PFSK-1 (cell line): ENCODE data around the gene HIP1R.

ENCODE experiments used
- POLR2AphosphoS5 ChIP-seq: IDR thresholded peaks from 2 replicates; pipeline ENCODE4 v1.6.1; 2012; ENCODE audit warnings: low read depth, mild to moderate bottlenecking, control low read depth, low read length, moderate library complexity
- TAF1 ChIP-seq: IDR thresholded peaks from 2 replicates; pipeline ENCODE4 v1.6.1; 2012; ENCODE audit warnings: low read length, control low read depth, borderline replicate concordance; ENCODE audit not compliant: insufficient read depth
- TF ChIP-seq, protein P1 (sequence below), 2 experiments: IDR thresholded peaks; 2 replicates each; pipeline versions ENCODE4 v1.6.1 to v1.8.0; 2011 to 2012; ENCODE audit warnings: low read depth in 2 of 2, low read length in 2 of 2, control low read depth in 1 of 2, inconsistent platforms in 1 of 2, mild to moderate bottlenecking in 1 of 2, moderate library complexity in 1 of 2; ENCODE audit not compliant: insufficient read depth in 1 of 2

GRCh38 chr12:122899887-122900286 is 64.6 kb downstream of the HIP1R start:
- TF ChIP-seq, protein P1, sequence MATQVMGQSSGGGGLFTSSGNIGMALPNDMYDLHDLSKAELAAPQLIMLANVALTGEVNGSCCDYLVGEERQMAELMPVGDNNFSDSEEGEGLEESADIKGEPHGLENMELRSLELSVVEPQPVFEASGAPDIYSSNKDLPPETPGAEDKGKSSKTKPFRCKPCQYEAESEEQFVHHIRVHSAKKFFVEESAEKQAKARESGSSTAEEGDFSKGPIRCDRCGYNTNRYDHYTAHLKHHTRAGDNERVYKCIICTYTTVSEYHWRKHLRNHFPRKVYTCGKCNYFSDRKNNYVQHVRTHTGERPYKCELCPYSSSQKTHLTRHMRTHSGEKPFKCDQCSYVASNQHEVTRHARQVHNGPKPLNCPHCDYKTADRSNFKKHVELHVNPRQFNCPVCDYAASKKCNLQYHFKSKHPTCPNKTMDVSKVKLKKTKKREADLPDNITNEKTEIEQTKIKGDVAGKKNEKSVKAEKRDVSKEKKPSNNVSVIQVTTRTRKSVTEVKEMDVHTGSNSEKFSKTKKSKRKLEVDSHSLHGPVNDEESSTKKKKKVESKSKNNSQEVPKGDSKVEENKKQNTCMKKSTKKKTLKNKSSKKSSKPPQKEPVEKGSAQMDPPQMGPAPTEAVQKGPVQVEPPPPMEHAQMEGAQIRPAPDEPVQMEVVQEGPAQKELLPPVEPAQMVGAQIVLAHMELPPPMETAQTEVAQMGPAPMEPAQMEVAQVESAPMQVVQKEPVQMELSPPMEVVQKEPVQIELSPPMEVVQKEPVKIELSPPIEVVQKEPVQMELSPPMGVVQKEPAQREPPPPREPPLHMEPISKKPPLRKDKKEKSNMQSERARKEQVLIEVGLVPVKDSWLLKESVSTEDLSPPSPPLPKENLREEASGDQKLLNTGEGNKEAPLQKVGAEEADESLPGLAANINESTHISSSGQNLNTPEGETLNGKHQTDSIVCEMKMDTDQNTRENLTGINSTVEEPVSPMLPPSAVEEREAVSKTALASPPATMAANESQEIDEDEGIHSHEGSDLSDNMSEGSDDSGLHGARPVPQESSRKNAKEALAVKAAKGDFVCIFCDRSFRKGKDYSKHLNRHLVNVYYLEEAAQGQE (IDR thresholded peaks at IDR 0.05; ENCODE audit: insufficient read depth in 1 of 2, low read depth in 2 of 2, low read length in 2 of 2) = no peak
- TF ChIP-seq POLR2AphosphoS5 (no peak), TAF1 (no peak)
